Neural progenitor cell (in vitro differentiated cells): ENCODE results near the gene PCDHB8. TPM values are rescaled to one million over a fixed set of nuclear protein-coding genes. Genes with fewer than 3 reads are reported as not detected.
"Not testable (repeated sequence)": the region's sequence is repeated elsewhere in the genome, so short reads cannot be mapped to it uniquely, and the experiment has no call there.

Experiments used
- DNase-seq: peaks from one replicate; pipeline ENCODE4 v3.0.0-alpha.2; 2016; ENCODE audit warnings: low spot score
- H2AFZ ChIP-seq: fragments of 200-600 bp; sonication (generic); replicated peaks from 2 replicates; pipeline ENCODE4 v1.6.1; 2016; ENCODE audit warnings: antibody characterized with exemption
- H3F3A ChIP-seq: fragments of 200-600 bp; sonication (generic); 2 replicates; pipeline ENCODE4 v1.6.1; 2016; ENCODE audit warnings: antibody characterized with exemption, low read depth
- H3K27ac ChIP-seq: fragments of 200-600 bp; sonication (generic); 2 replicates; pipeline ENCODE4 v1.5.1; 2016; ENCODE audit warnings: mild to moderate bottlenecking
- H3K27me3 ChIP-seq: fragments of 200-600 bp; sonication (generic); 2 replicates; pipeline ENCODE4 v1.6.1; 2016; ENCODE audit warnings: mild to moderate bottlenecking, moderate library complexity
- H3K36me3 ChIP-seq: fragments of 200-600 bp; sonication (generic); 2 replicates; pipeline ENCODE4 v1.5.1; 2016
- H3K4me1 ChIP-seq: fragments of 200-600 bp; sonication (generic); 2 replicates; pipeline ENCODE4 v1.6.1; 2016; ENCODE audit warnings: mixed run types
- H3K4me2 ChIP-seq: fragments of 200-600 bp; sonication (generic); 2 replicates; pipeline ENCODE4 v1.6.1; 2016
- H3K4me3 ChIP-seq: fragments of 200-600 bp; sonication (generic); 2 replicates; pipeline ENCODE4 v1.5.1; 2016
- H3K79me2 ChIP-seq: fragments of 200-600 bp; sonication (generic); 2 replicates; pipeline ENCODE4 v1.6.1; 2016; ENCODE audit warnings: low read depth
- H3K9ac ChIP-seq: fragments of 200-600 bp; sonication (generic); 2 replicates; pipeline ENCODE4 v1.6.1; 2016
- H3K9me3 ChIP-seq: fragments of 200-600 bp; sonication (generic); 2 replicates; pipeline ENCODE4 v1.5.1; 2016; ENCODE audit warnings: low read depth
- H4K20me1 ChIP-seq: fragments of 200-600 bp; sonication (generic); 2 replicates; pipeline ENCODE4 v1.6.1; 2016; ENCODE audit warnings: low read depth
- H3K27ac Mint-ChIP-seq: 3 replicates; pipeline ENCODE4 v1.8.0; 2021; ENCODE audit warnings: mixed read lengths
- H3K27me3 Mint-ChIP-seq: 2 replicates; pipeline ENCODE4 v1.8.0; 2022; ENCODE audit warnings: low read depth, mild to moderate bottlenecking, inconsistent platforms, moderate library complexity, mixed read lengths; ENCODE audit not compliant: insufficient read depth
- H3K36me3 Mint-ChIP-seq: 3 replicates; pipeline ENCODE4 v1.8.0; 2021; ENCODE audit warnings: mixed read lengths
- H3K4me1 Mint-ChIP-seq: 3 replicates; pipeline ENCODE4 v1.8.0; 2021; ENCODE audit warnings: mixed read lengths
- H3K4me3 Mint-ChIP-seq: 3 replicates; pipeline ENCODE4 v1.8.0; 2021; ENCODE audit warnings: mild to moderate bottlenecking, moderate library complexity, mixed read lengths
- H3K9me3 Mint-ChIP-seq: 3 replicates; pipeline ENCODE4 v1.8.0; 2020; ENCODE audit warnings: mixed read lengths
- EZH2 ChIP-seq: fragments of 200-600 bp; sonication (generic); IDR thresholded peaks from 2 replicates; pipeline ENCODE4 v1.6.1; 2017; ENCODE audit warnings: antibody characterized with exemption, mild to moderate bottlenecking, moderate library complexity
- EZH2phosphoT487 ChIP-seq: fragments of 200-600 bp; sonication (generic); IDR thresholded peaks from 2 replicates; pipeline ENCODE4 v1.6.1; 2017; ENCODE audit warnings: antibody characterized with exemption
- total RNA-seq: library from RNA; depleted of rRNA; stranded (reverse); fragments of >200 nt; gene quantifications from 2 replicates; pipeline ENCODE4 v1.2.3, GENCODE V29; 2015; ENCODE audit warnings: low replicate concordance
- TF ChIP-seq, protein P1 (sequence below): fragments of 200-600 bp; sonication (generic); IDR thresholded peaks from 2 replicates; pipeline ENCODE4 v1.5.1; 2017; ENCODE audit warnings: antibody characterized with exemption, mild to moderate bottlenecking

PCDHB8 gene
- total RNA-seq, 1 donor from 2014 or later: not detected

DNA sequence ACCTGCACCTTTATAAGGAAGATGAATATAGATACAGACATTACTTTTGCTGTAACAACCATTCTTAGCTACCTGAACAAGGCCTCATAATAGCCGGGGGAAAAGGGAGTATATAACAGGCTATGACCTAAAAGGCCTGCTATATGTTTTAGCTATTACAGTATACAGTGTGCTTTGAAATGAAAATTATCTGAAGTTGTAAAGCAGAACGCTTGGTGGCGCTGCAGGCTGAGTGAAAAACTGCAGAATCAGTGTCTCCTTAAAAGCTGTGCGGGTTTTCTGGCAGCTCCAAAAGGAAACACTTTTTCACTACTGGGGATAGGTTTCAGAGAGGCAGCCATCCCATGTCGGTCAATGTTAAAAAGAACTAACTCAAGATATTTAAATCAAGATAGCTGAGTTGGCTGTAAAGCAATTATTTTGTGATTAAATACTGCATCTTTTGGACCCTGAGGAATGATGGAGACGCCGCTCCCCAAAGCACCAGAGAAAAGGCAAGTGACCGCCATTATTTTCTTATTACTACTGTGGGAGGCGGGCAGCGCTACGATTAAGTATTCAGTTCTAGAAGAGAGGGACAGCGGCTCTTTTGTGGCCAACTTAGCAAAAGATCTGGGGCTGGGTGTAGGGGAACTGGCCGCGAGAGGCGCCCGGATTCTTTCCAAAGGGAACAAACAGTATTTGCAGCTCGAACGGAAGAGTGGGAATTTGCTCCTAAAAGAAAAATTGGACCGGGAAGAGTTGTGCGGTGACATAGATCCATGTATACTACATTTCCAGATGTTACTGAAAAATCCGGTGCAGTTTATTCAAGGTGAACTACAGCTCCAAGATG lies 21.8 kb upstream of the PCDHB8 start:
- Mint-ChIP-seq H3K27me3 (peaks cover 2% of the 10 kb centered on the region), H3K36me3 (no peaks in the 10 kb centered on the region), H3K4me1 (no peaks in the 10 kb centered on the region), H3K4me3 (no peak overlapping the region), H3K9me3 (peaks cover 40% of the 10 kb centered on the region), H3K27ac (no peak overlapping the region)
- Histone ChIP-seq H3K79me2 (no peaks in the 10 kb centered on the region), H3K9ac (no peak overlapping the region), H3K36me3 (no peaks in the 10 kb centered on the region), H3F3A (no peaks in the 10 kb centered on the region), H2AFZ (no peak overlapping the region), H3K27me3 (no peaks in the 10 kb centered on the region), H3K27ac (no peak overlapping the region), H3K4me2 (no peak overlapping the region), H3K4me1 (no peaks in the 10 kb centered on the region), H3K9me3 (no peaks in the 10 kb centered on the region), H3K4me3 (no peak overlapping the region), H4K20me1 (no peaks in the 10 kb centered on the region)
- TF ChIP-seq EZH2: no peak
- TF ChIP-seq, protein P1, sequence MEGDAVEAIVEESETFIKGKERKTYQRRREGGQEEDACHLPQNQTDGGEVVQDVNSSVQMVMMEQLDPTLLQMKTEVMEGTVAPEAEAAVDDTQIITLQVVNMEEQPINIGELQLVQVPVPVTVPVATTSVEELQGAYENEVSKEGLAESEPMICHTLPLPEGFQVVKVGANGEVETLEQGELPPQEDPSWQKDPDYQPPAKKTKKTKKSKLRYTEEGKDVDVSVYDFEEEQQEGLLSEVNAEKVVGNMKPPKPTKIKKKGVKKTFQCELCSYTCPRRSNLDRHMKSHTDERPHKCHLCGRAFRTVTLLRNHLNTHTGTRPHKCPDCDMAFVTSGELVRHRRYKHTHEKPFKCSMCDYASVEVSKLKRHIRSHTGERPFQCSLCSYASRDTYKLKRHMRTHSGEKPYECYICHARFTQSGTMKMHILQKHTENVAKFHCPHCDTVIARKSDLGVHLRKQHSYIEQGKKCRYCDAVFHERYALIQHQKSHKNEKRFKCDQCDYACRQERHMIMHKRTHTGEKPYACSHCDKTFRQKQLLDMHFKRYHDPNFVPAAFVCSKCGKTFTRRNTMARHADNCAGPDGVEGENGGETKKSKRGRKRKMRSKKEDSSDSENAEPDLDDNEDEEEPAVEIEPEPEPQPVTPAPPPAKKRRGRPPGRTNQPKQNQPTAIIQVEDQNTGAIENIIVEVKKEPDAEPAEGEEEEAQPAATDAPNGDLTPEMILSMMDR: peak; percentile 54
- peak; percentile 13 for DNase-seq

DNA sequence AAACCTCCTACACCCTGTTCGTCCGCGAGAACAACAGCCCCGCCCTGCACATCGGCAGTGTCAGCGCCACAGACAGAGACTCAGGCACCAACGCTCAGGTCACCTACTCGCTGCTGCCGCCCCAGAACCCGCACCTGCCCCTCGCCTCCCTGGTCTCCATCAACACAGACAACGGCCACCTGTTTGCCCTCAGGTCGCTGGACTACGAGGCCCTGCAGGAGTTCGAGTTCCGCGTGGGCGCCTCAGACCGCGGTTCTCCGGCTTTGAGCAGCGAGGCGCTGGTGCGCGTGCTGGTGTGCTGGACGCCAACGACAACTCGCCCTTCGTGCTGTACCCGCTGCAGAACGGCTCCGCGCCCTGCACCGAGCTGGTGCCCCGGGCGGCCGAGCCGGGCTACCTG lies 20.2 kb upstream of the PCDHB8 start:
- H3K4me3 Mint-ChIP-seq, H3K4me2 ChIP-seq, H3K79me2 ChIP-seq, H3K4me1 Mint-ChIP-seq, H3K27me3 Mint-ChIP-seq, H3K27ac Mint-ChIP-seq, H3K9ac ChIP-seq, H3K36me3 ChIP-seq, H3K4me1 ChIP-seq, H3K9me3 ChIP-seq, H3K4me3 ChIP-seq, H3K36me3 Mint-ChIP-seq, H3F3A ChIP-seq, DNase-seq, H2AFZ ChIP-seq, H3K27ac ChIP-seq, H4K20me1 ChIP-seq, H3K27me3 ChIP-seq: not testable (repeated sequence)
- peaks cover 30% of the 10 kb centered on the region for H3K9me3 Mint-ChIP-seq

DNA sequence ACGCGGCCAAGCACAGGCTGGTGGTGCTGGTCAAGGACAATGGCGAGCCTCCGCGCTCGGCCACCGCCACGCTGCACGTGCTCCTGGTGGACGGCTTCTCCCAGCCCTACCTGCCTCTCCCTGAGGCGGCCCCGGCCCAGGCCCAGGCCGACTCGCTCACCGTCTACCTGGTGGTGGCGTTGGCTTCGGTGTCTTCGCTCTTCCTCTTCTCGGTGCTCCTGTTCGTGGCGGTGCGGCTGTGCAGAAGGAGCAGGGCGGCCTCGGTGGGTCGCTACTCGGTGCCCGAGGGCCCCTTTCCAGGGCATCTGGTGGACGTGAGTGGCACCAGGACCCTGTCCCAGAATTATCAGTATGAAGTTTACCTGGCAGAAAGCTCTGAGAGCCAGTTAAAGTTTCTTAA lies 19.7 kb upstream of the PCDHB8 start:
- not testable (repeated sequence) for H3K4me1 ChIP-seq, H3K9me3 ChIP-seq, DNase-seq, H3K36me3 ChIP-seq, H3K4me1 Mint-ChIP-seq, H3K27me3 ChIP-seq, H3K4me2 ChIP-seq, H3K9ac ChIP-seq, H3K79me2 ChIP-seq, H3K4me3 ChIP-seq, H3K27me3 Mint-ChIP-seq, H3K27ac ChIP-seq, H3F3A ChIP-seq, H3K36me3 Mint-ChIP-seq, H4K20me1 ChIP-seq, H3K4me3 Mint-ChIP-seq, H2AFZ ChIP-seq, H3K27ac Mint-ChIP-seq
- peaks cover 28% of the 10 kb centered on the region for H3K9me3 Mint-ChIP-seq

DNA sequence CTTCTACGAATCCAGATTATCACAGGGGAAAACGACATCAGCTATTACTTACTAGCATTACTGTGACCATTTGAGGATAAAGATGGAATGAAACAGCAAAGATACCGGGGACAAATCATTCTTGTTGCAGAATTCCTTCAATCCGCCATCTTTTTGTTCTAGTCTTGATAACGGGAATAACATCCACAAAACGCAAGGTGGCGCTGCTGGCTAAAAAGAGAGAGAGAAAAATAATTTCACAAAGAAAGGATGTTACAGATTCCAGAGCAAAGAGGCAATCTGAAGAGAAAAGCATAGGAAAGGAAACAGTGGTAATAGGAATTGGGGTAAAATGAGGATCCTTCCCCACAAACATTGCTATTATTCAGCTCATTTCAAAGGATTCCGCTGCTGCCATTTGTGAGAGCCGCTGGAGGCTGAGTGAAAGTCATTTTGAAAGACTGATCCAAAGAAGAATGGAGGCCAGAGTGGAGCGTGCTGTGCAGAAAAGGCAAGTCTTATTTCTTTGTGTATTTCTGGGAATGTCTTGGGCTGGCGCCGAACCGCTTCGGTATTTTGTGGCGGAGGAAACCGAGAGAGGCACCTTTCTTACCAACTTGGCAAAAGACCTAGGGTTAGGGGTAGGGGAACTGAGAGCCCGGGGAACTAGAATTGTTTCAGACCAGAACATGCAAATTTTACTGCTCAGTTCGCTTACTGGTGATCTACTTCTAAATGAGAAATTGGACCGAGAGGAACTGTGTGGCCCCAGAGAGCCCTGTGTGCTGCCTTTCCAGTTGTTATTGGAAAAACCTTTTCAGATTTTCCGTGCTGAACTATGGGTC lies 5.0 kb upstream of the PCDHB8 start, which contains the start of gene PCDHB7:
Gene PCDHB7, plus strand, starts transcription at position 264 of the 824 bp plus-strand sequence. Its CDS starts 192 bp downstream, at position 456.
- no peak within 1 kb of the TSS for H3K9ac ChIP-seq
- no peak within 1 kb of the TSS for H3K27ac Mint-ChIP-seq
- DNase-seq: peak; percentile 52

DNA sequence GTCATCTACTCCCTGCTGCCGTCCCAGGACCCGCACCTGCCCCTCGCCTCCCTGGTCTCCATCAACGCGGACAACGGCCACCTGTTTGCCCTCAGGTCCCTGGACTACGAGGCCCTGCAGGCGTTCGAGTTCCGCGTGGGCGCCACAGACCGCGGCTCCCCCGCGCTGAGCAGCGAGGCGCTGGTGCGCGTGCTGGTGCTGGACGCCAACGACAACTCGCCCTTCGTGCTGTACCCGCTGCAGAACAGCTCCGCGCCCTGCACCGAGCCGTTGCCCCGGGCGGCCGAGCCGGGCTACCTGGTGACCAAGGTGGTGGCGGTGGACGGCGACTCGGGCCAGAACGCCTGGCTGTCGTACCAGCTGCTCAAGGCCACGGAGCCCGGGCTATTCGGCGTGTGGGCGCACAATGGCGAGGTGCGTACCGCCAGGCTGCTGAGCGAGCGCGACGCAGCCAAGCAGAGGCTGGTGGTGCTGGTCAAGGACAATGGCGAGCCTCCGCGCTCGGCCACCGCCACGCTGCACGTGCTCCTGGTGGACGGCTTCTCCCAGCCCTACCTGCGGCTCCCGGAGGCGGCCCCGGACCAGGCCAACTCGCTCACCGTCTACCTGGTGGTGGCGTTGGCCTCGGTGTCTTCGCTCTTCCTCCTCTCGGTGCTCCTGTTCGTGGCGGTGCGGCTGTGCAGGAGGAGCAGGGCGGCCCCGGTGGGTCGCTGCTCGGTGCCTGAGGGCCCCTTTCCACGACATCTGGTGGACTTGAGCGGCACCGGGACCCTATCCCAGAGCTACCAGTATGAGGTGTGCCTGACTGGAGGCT lies 3.1 kb upstream of the PCDHB8 start:
- not testable (repeated sequence) for H3K9ac ChIP-seq, H3K27me3 ChIP-seq, H2AFZ ChIP-seq, H3K36me3 ChIP-seq, H3K4me2 ChIP-seq, H3K27me3 Mint-ChIP-seq, H3K9me3 ChIP-seq, H3K4me3 ChIP-seq, H4K20me1 ChIP-seq, H3K4me1 ChIP-seq, DNase-seq, H3K79me2 ChIP-seq, H3K36me3 Mint-ChIP-seq, H3K27ac ChIP-seq, H3F3A ChIP-seq, H3K27ac Mint-ChIP-seq, H3K4me1 Mint-ChIP-seq, H3K4me3 Mint-ChIP-seq
- H3K9me3 Mint-ChIP-seq: peaks cover 19% of the 10 kb centered on the region

More for the DNA sequence above, 5.0 kb upstream of the PCDHB8 start, which contains the start of gene PCDHB7:
- H4K20me1 ChIP-seq: no peaks in the 10 kb centered on the region
- TF ChIP-seq EZH2phosphoT487: no peak
- TF ChIP-seq, protein P1: peak; percentile 65
- TF ChIP-seq EZH2: no peak
- H3K27me3 ChIP-seq: no peaks in the 10 kb centered on the region
- H3K4me3 ChIP-seq: no peak within 1 kb of the TSS
- H3K4me3 Mint-ChIP-seq: no peak within 1 kb of the TSS
- H3K4me2 ChIP-seq: no peak within 1 kb of the TSS
- H3K4me1 Mint-ChIP-seq: no peaks in the 10 kb centered on the region
- H3F3A ChIP-seq: no peaks in the 10 kb centered on the region
- no peaks in the 10 kb centered on the region for H3K36me3 Mint-ChIP-seq
- no peaks in the 10 kb centered on the region for H3K36me3 ChIP-seq
- no peaks in the 10 kb centered on the region for H3K9me3 ChIP-seq
- peaks cover 6% of the 10 kb centered on the region for H3K27me3 Mint-ChIP-seq
- H2AFZ ChIP-seq: peak within 1 kb of the TSS; percentile 77
- peaks cover 24% of the 10 kb centered on the region for H3K9me3 Mint-ChIP-seq
- H3K4me1 ChIP-seq: no peaks in the 10 kb centered on the region
- H3K27ac ChIP-seq: no peak within 1 kb of the TSS
- H3K79me2 ChIP-seq: no peaks in the 10 kb centered on the region
